Measurements from ENCODE around the gene PSTPIP1.

Gene PSTPIP1

GRCh38 chr15:76998663-76999285 is 3.8 kb downstream of the PSTPIP1 start:
- DNase-seq (ENCODE audit: low read depth, low spot score): no peak

- no peak for DNase-seq (ENCODE audit: low read depth, low spot score)
These were observed 5.1 kb downstream of the PSTPIP1 start for GRCh38 chr15:76999996-77000395.

GRCh38 chr15:77001351-77001750 is 6.4 kb downstream of the PSTPIP1 start:
- no peak for DNase-seq (ENCODE audit: low read depth, low spot score)

GRCh38 chr15:77001966-77002365 is 7.0 kb downstream of the PSTPIP1 start:
- no peak for DNase-seq (ENCODE audit: low read depth, low spot score)

GRCh38 chr15:77002436-77002835 is 7.5 kb downstream of the PSTPIP1 start:
- DNase-seq (ENCODE audit: low read depth, low spot score): no peak

GRCh38 chr15:77002954-77003912 is 8.3 kb downstream of the PSTPIP1 start:
- DNase-seq (ENCODE audit: low read depth, low spot score): no peak

- DNase-seq (ENCODE audit: low read depth, low spot score): no peak
These were observed 9.3 kb downstream of the PSTPIP1 start for GRCh38 chr15:77004189-77004588.

GRCh38 chr15:77009176-77009575 is 14.2 kb downstream of the PSTPIP1 start:
- no peak for DNase-seq (ENCODE audit: low read depth, low spot score)

- DNase-seq (ENCODE audit: low read depth, low spot score): no peak
These were observed 14.9 kb downstream of the PSTPIP1 start for GRCh38 chr15:77009646-77010311.

- DNase-seq (ENCODE audit: low read depth, low spot score): no peak
These were observed 15.4 kb downstream of the PSTPIP1 start for GRCh38 chr15:77010312-77010686.

GRCh38 chr15:77010857-77011256 is 15.9 kb downstream of the PSTPIP1 start:
- DNase-seq (ENCODE audit: low read depth, low spot score): no peak

- DNase-seq (ENCODE audit: low read depth, low spot score): no peak
These were observed 17.3 kb downstream of the PSTPIP1 start for GRCh38 chr15:77012117-77012712.

GRCh38 chr15:77012868-77013267 is 17.9 kb downstream of the PSTPIP1 start:
- no peak for DNase-seq (ENCODE audit: low read depth, low spot score)

GRCh38 chr15:77013776-77014131 is 18.8 kb downstream of the PSTPIP1 start:
- no peak for DNase-seq (ENCODE audit: low read depth, low spot score)

GRCh38 chr15:77014132-77015081 is 19.5 kb downstream of the PSTPIP1 start:
- no peak for DNase-seq (ENCODE audit: low read depth, low spot score)

- DNase-seq (ENCODE audit: low read depth, low spot score): no peak
These were observed 20.9 kb downstream of the PSTPIP1 start for GRCh38 chr15:77015646-77016320.

GRCh38 chr15:77016321-77016695 is 21.4 kb downstream of the PSTPIP1 start:
- no peak for DNase-seq (ENCODE audit: low read depth, low spot score)

- no peak for DNase-seq (ENCODE audit: low read depth, low spot score)
These were observed 22.2 kb downstream of the PSTPIP1 start for GRCh38 chr15:77017091-77017660.

GRCh38 chr15:77017761-77018720 is 23.1 kb downstream of the PSTPIP1 start:
- DNase-seq (ENCODE audit: low read depth, low spot score): no peak

Data from smooth muscle cell of the brain vasculature (primary cell).